Panc1 (cell line): Measurements from ENCODE around the gene NFKBIB.

Experiments
- CTCF ChIP-seq: fragments of 450-650 bp; IDR thresholded peaks from 2 replicates; pipeline ENCODE4 v1.5.1; 2017; ENCODE audit warnings: mild to moderate bottlenecking
- TCF7L2 ChIP-seq: IDR thresholded peaks from 2 replicates; pipeline ENCODE4 v1.6.1; 2011; ENCODE audit warnings: mild to moderate bottlenecking, low read depth, low read length, inconsistent platforms
- TF ChIP-seq, protein P1 (sequence below), 2 experiments: IDR thresholded peaks; 2 replicates each; pipeline ENCODE4 v1.6.1; 2011 to 2012; ENCODE audit warnings: low read depth in 2 of 2, control low read depth in 1 of 2, low read length in 1 of 2, mild to moderate bottlenecking in 1 of 2, moderate library complexity in 1 of 2; ENCODE audit not compliant: insufficient read depth in 1 of 2

DNA sequence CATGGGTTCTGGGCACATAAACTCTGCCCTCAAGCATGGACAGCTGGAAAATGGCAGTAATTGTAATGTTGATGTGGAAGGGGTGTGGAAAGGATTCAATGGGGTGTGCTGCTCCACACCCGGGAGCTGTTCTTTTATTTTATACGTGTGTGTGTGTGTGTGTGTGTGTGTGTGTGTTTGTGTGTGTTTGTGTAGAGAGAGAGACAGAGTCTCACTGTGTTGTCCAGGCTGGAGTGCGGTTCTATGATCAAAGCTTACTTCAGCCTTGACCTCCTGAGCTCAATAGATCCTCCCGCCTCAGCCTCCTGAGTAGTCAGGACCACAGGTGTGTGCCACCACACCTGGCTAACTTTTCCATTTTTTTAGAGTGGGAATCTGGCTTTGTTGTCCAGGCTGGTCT, 33.8 kb downstream of the NFKBIB start:
- TF ChIP-seq TCF7L2: no peak
- no peak for TF ChIP-seq CTCF
- TF ChIP-seq, protein P1, sequence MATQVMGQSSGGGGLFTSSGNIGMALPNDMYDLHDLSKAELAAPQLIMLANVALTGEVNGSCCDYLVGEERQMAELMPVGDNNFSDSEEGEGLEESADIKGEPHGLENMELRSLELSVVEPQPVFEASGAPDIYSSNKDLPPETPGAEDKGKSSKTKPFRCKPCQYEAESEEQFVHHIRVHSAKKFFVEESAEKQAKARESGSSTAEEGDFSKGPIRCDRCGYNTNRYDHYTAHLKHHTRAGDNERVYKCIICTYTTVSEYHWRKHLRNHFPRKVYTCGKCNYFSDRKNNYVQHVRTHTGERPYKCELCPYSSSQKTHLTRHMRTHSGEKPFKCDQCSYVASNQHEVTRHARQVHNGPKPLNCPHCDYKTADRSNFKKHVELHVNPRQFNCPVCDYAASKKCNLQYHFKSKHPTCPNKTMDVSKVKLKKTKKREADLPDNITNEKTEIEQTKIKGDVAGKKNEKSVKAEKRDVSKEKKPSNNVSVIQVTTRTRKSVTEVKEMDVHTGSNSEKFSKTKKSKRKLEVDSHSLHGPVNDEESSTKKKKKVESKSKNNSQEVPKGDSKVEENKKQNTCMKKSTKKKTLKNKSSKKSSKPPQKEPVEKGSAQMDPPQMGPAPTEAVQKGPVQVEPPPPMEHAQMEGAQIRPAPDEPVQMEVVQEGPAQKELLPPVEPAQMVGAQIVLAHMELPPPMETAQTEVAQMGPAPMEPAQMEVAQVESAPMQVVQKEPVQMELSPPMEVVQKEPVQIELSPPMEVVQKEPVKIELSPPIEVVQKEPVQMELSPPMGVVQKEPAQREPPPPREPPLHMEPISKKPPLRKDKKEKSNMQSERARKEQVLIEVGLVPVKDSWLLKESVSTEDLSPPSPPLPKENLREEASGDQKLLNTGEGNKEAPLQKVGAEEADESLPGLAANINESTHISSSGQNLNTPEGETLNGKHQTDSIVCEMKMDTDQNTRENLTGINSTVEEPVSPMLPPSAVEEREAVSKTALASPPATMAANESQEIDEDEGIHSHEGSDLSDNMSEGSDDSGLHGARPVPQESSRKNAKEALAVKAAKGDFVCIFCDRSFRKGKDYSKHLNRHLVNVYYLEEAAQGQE (IDR thresholded peaks at IDR 0.05; ENCODE audit: insufficient read depth in 1 of 2, low read depth in 2 of 2, low read length in 1 of 2): no peak
